ENCODE data around the gene ACOT13. TPM values are rescaled to one million over a fixed set of nuclear protein-coding genes. Genes with fewer than 3 reads are reported as not detected.
"Not testable (repeated sequence)": the region's sequence is repeated elsewhere in the genome, so short reads cannot be mapped to it uniquely, and the experiment has no call there.

Gene ACOT13
- polyA plus RNA-seq, 2 of the 4 experiments (the other 2 are of a cell fraction), result 22.9 to 87.7 TPM

DNA sequence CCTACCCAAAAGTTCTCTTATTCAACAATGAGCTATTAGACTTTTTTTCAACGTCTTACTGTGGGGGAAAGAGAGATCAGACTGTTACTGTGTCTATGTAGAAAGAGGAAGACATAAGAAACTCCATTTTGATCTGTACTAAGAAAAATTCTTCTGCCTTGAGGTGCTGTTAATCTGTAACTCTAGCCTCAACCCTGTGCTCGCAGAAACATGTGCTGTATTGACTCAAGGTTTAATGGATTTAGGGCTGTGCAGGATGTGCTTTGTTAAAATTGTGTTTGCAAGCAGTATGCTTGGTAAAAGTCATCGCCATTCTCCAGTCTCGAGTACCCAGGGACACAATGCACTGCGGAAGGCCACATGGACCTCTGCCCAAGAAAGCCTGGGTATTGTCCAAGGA is 5.1 kb upstream of the ACOT13 start:
- POLR2A ChIA-PET, CTCF ChIA-PET, H3K4me3 ChIP-seq, H3K9me3 ChIP-seq, ATAC-seq, FAIRE-seq: not testable (repeated sequence)
- peak; percentile 95 for TF ChIP-seq HOXB5 (CRISPR knock-in tag; IDR thresholded peaks at IDR 0.05)
- peak; percentile 93 for TF ChIP-seq EHF (CRISPR knock-in tag; IDR thresholded peaks at IDR 0.05)
- TF ChIP-seq HEYL (CRISPR knock-in tag; IDR thresholded peaks at IDR 0.05), result peak; percentile 98
- peak; percentile 97 for TF ChIP-seq HOXB13 (CRISPR knock-in tag; IDR thresholded peaks at IDR 0.05; ENCODE audit: low read depth)
- peak; percentile 90 for TF ChIP-seq HOXA7 (CRISPR knock-in tag; IDR thresholded peaks at IDR 0.05)
- peak; percentile 75; the same call in 1 of the 2 replicates for TF ChIP-seq FOSB (CRISPR knock-in tag; IDR thresholded peaks at IDR 0.05)
- peak; percentile 95 for TF ChIP-seq ATOH8 (CRISPR knock-in tag; IDR thresholded peaks at IDR 0.05; ENCODE audit: low read depth)
- TF ChIP-seq ZSCAN20 (CRISPR knock-in tag; IDR thresholded peaks at IDR 0.05), result peak; percentile 98
- TF ChIP-seq HMGXB4 (CRISPR knock-in tag; IDR thresholded peaks at IDR 0.05; ENCODE audit: borderline replicate concordance), result peak; percentile 63; the same call in 1 of the 2 replicates
- TF ChIP-seq RARB (CRISPR knock-in tag; IDR thresholded peaks at IDR 0.05), result peak; percentile 43
- TF ChIP-seq ZNF302 (CRISPR knock-in tag; IDR thresholded peaks at IDR 0.05), result peak; percentile 72; the same call in 1 of the 2 replicates
- Histone ChIP-seq H3K27ac (peak overlapping the region; percentile 83 to 96), H3K4me2 (peak overlapping the region; percentile 83), H3K4me1 (peaks cover 82% of the 10 kb centered on the region)
- 21% methylated on average over 5 of the region's 5 CpGs for WGBS (ENCODE audit: missing lambda C conversion rate)
- DNase-seq (ENCODE audit: low read depth in 1 of 2, low spot score in 1 of 2), result peak in 1 of 2 experiments; percentile 13

GRCh38 chr6:24662236-24662635 is 4.6 kb upstream of the ACOT13 start:
- no peak for TF ChIP-seq EHF (CRISPR knock-in tag; IDR thresholded peaks at IDR 0.05)
- TF ChIP-seq HOXB5 (CRISPR knock-in tag; IDR thresholded peaks at IDR 0.05), result no peak
- Histone ChIP-seq H3K4me2 (peak overlapping the region; percentile 83), H3K9me3 (no peaks in the 10 kb centered on the region), H3K27ac (peak overlapping the region; percentile 83 to 96), H3K4me3 (no peak overlapping the region), H3K4me1 (peaks cover 77% of the 10 kb centered on the region)
- POLR2A ChIA-PET, result no interaction called here
- WGBS (ENCODE audit: missing lambda C conversion rate), result 40% methylated on average over 10 of the region's 10 CpGs
- DNase-seq (ENCODE audit: low read depth in 1 of 2, low spot score in 1 of 2) (no peak), ATAC-seq (no peak), FAIRE-seq (no peak)
- CTCF ChIA-PET, result no interaction called here

- ATAC-seq (no peak), DNase-seq (ENCODE audit: low read depth in 1 of 2, low spot score in 1 of 2) (no peak), FAIRE-seq (no peak)
- no peak for TF ChIP-seq MAFK (IDR thresholded peaks at IDR 0.05; ENCODE audit: partially characterized antibody)
- TF ChIP-seq RFX5 (IDR thresholded peaks at IDR 0.05), result no peak
- no peak for TF ChIP-seq RARB (CRISPR knock-in tag; IDR thresholded peaks at IDR 0.05)
- no peak for TF ChIP-seq NFE2L2 (conservative IDR thresholded peaks at IDR 0.05; ENCODE audit: low read length)
- TF ChIP-seq POLR2A (IDR thresholded peaks at IDR 0.05; ENCODE audit: low read length), result no peak
- no peak for TF ChIP-seq PBX3 (IDR thresholded peaks at IDR 0.05)
- TF ChIP-seq HOXB5 (CRISPR knock-in tag; IDR thresholded peaks at IDR 0.05), result no peak
- no peak for TF ChIP-seq ZSCAN20 (CRISPR knock-in tag; IDR thresholded peaks at IDR 0.05)
- TF ChIP-seq ZFP36 (IDR thresholded peaks at IDR 0.05; ENCODE audit: borderline replicate concordance, partially characterized antibody), result no peak
- no peak for TF ChIP-seq HES2 (IDR thresholded peaks at IDR 0.05)
- no peak for TF ChIP-seq CEBPB (IDR thresholded peaks at IDR 0.05)
- TF ChIP-seq ZC3H11A (IDR thresholded peaks at IDR 0.05), result no peak
- TF ChIP-seq, protein P1, sequence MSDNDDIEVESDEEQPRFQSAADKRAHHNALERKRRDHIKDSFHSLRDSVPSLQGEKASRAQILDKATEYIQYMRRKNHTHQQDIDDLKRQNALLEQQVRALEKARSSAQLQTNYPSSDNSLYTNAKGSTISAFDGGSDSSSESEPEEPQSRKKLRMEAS (IDR thresholded peaks at IDR 0.05), result no peak
- TF ChIP-seq EHF (CRISPR knock-in tag; IDR thresholded peaks at IDR 0.05), result no peak
- no peak for TF ChIP-seq MAZ (IDR thresholded peaks at IDR 0.05; ENCODE audit: borderline replicate concordance, low read depth, low read length)
- TF ChIP-seq TP53 (CRISPR knock-in tag; IDR thresholded peaks at IDR 0.05), result no peak
- Histone ChIP-seq H3K9me3 (no peaks in the 10 kb centered on the region), H3K4me3 (no peak overlapping the region), H3K4me2 (peak overlapping the region; percentile 83), H3K4me1 (peaks cover 68% of the 10 kb centered on the region), H3K27ac (peak overlapping the region; percentile 96 to 99; a peak in 3 of 6 replicates)
- CTCF ChIA-PET, result no interaction called here
- POLR2A ChIA-PET, result no interaction called here
- WGBS (ENCODE audit: missing lambda C conversion rate), result 100% methylated on average over 1 of the region's 1 CpG
These were observed 3.7 kb upstream of the ACOT13 start for GRCh38 chr6:24663189-24663588.

Measured in A549 (cell line).